K562 (cell line): ENCODE data around the gene PTRH2. TPM values are rescaled to one million over a fixed set of nuclear protein-coding genes. Genes with fewer than 3 reads are reported as not detected.
"Not testable (repeated sequence)": the region's sequence is repeated elsewhere in the genome, so short reads cannot be mapped to it uniquely, and the experiment has no call there.

Source experiments
- ATAC-seq: fragments of 200-7000 bp; cut with Tn5 transposase; 3 replicates; pipeline ENCODE4 v1.9.1; 2020; ENCODE audit warnings: moderate library complexity
- BruUV-seq: library from RNA; stranded (reverse); fragments of 400-500 nt; replicated peaks from 2 replicates; lab custom pipeline; 2021; lab: Mats Ljungman, UMichigan
- CTCF ChIA-PET: fragments of 300-600 bp; formaldehyde crosslinking; extraction: SDS; loops from one replicate; lab custom pipeline; 2021; ENCODE audit warnings: low intra/inter-chr PET ratio; lab: Yijun Ruan, JAX
- POLR2A ChIA-PET: fragments of 300-600, 350-650 bp; sonication (Branson Sonifier 250); formaldehyde crosslinking; extraction: SDS; loops from one replicate; lab custom pipeline; 2021; ENCODE audit warnings: antibody characterized with exemption, inconsistent platforms; lab: Yijun Ruan, JAX
- DNase-seq, 4 experiments: peaks; one replicate each; pipeline versions ENCODE4 v3.0.0 to v3.0.0-alpha.2; 2011 to 2018; ENCODE audit warnings: low spot score in 3 of 4, mixed read lengths in 3 of 4; ENCODE audit errors: extremely low read depth in 1 of 4
- FAIRE-seq: peaks from 2 replicates; lab custom pipeline; 2011; peaks lifted over from hg19 to GRCh38; lab: Jason Lieb, UNC
- H2AFZ ChIP-seq: 2 replicates; pipeline ENCODE4 v1.6.0; 2011; ENCODE audit warnings: low read depth, low read length, control low read depth, inconsistent platforms
- H3K27ac ChIP-seq: fragments of 200-600 bp; 3 replicates; pipeline ENCODE4 v1.8.0; 2011; ENCODE audit warnings: low read depth, mild to moderate bottlenecking, control low read depth, inconsistent platforms, low read length, moderate library complexity, mixed read lengths; ENCODE audit errors: extremely low read depth
- H3K27me3 ChIP-seq, 2 experiments: fragments of 300-600 bp in 1 of 2; 2 replicates in 1 of 2; 3 replicates in 1 of 2; pipeline versions ENCODE4 v1.6.0 to v1.8.0; 2011; ENCODE audit warnings: inconsistent platforms in 2 of 2, low read length in 2 of 2, mild to moderate bottlenecking in 1 of 2, mixed read lengths in 1 of 2, moderate library complexity in 1 of 2; ENCODE audit not compliant: control insufficient read depth in 2 of 2, insufficient read depth in 2 of 2
- H3K36me3 ChIP-seq: fragments of 300-600 bp; 3 replicates; pipeline ENCODE4 v1.8.0; 2011; ENCODE audit warnings: mild to moderate bottlenecking, low read length, inconsistent platforms; ENCODE audit not compliant: control insufficient read depth, insufficient read depth
- H3K4me1 ChIP-seq, 2 experiments: fragments of 200-600 bp in 1 of 2; replicated peaks in 1 of 2; 2 replicates in 1 of 2; 3 replicates in 1 of 2; pipeline versions ENCODE4 v1.5.1 to v1.8.0; 2011; ENCODE audit warnings: inconsistent platforms in 2 of 2, low read length in 2 of 2, mild to moderate bottlenecking in 1 of 2, mixed read lengths in 1 of 2, moderate library complexity in 1 of 2; ENCODE audit not compliant: control insufficient read depth in 2 of 2, insufficient read depth in 2 of 2
- H3K4me2 ChIP-seq: 2 replicates; pipeline ENCODE4 v1.6.1; 2011; ENCODE audit warnings: low read length, control low read depth, inconsistent platforms, mixed read lengths; ENCODE audit not compliant: insufficient read depth
- H3K4me3 ChIP-seq: fragments of 200-600 bp; sonication (generic), shearing (Covaris generic); 2 replicates; pipeline ENCODE4 v1.5.1; 2016; ENCODE audit warnings: control low read depth, inconsistent platforms
- H3K79me2 ChIP-seq: fragments of 200-600 bp; 3 replicates; pipeline ENCODE4 v1.8.0; 2011; ENCODE audit warnings: low read length, inconsistent platforms; ENCODE audit not compliant: control insufficient read depth, insufficient read depth
- H3K9ac ChIP-seq, 2 experiments: 2 replicates each; pipeline versions ENCODE4 v1.6.0 to v1.6.1; 2011; ENCODE audit warnings: low read depth in 2 of 2, low read length in 2 of 2, control low read depth in 1 of 2, inconsistent platforms in 1 of 2, mild to moderate bottlenecking in 1 of 2, mixed read lengths in 1 of 2; ENCODE audit not compliant: insufficient read depth in 1 of 2
- H3K9me1 ChIP-seq: one replicate; pipeline ENCODE4 v1.6.0; 2011; ENCODE audit warnings: inconsistent platforms, mild to moderate bottlenecking, low read length, moderate library complexity; ENCODE audit not compliant: control insufficient read depth, insufficient read depth
- H3K9me3 ChIP-seq: replicated peaks from 2 replicates; pipeline ENCODE4 v1.5.1; 2011; ENCODE audit warnings: low read depth, low read length, inconsistent platforms; ENCODE audit not compliant: control insufficient read depth, insufficient read depth
- H4K20me1 ChIP-seq: replicated peaks from 2 replicates; pipeline ENCODE4 v1.6.1; 2011; ENCODE audit warnings: low read length, inconsistent platforms, mixed read lengths; ENCODE audit not compliant: control insufficient read depth, insufficient read depth
- ARHGAP35 ChIP-seq: fragments of 450-650 bp; IDR thresholded peaks from 2 replicates; pipeline ENCODE4 v1.6.1; 2018; ENCODE audit not compliant: partially characterized antibody
- CC2D1A ChIP-seq: fragments of 450-650 bp; IDR thresholded peaks from 2 replicates; pipeline ENCODE4 v1.6.1; 2017; ENCODE audit warnings: mild to moderate bottlenecking
- MAZ ChIP-seq, 2 experiments: fragments of 450-650 bp in 1 of 2; sonication (generic) in 1 of 2; formaldehyde crosslinking; IDR thresholded peaks in 1 of 2; conservative IDR thresholded peaks in 1 of 2; 2 replicates each; pipeline versions ENCODE4 v1.4.0 to v1.5.0; 2020; ENCODE audit warnings: mild to moderate bottlenecking in 1 of 2, missing genetic modification reagents in 1 of 2
- MLLT1 ChIP-seq, 2 experiments: fragments of 450-650 bp; IDR thresholded peaks; 2 replicates each; pipeline ENCODE4 v1.6.1; 2016
- PYGO2 ChIP-seq: fragments of 450-650 bp; IDR thresholded peaks from 2 replicates; pipeline ENCODE4 v1.6.1; 2016; ENCODE audit warnings: mild to moderate bottlenecking, missing genetic modification characterization, moderate library complexity, missing compliant biosample characterization
- STAT5B ChIP-seq: fragments of 250-450 bp; sonication (Bioruptor Pico); IDR thresholded peaks from 2 replicates; pipeline ENCODE4 v1.8.0; 2021; ENCODE audit warnings: mild to moderate bottlenecking, inconsistent platforms
- ZNF277 ChIP-seq: fragments of 250-450 bp; sonication (Bioruptor Pico); IDR thresholded peaks from 2 replicates; pipeline ENCODE4 v1.8.0; 2022; ENCODE audit warnings: inconsistent platforms, mild to moderate bottlenecking, moderate library complexity, borderline replicate concordance
- WGBS: fragments of 100-300 bp; shearing (Covaris generic); methylation state at CpG from one replicate; pipeline ENCODE4 v1.1.6; 2016; ENCODE audit warnings: low coverage, mixed read lengths; ENCODE audit not compliant: insufficient coverage; ENCODE audit errors: missing lambda C conversion rate; 5-methylcytosine and 5-hydroxymethylcytosine counted together
- in situ Hi-C: fragments of 300-500 bp; cut with MboI; formaldehyde crosslinking; loops from 4 replicates; pipeline ENCODE4 v1.15.0; 2018; ENCODE audit warnings: inconsistent platforms, mixed read lengths
- intact Hi-C: fragments of 100-400 bp; cut with micrococcal nuclease; formaldehyde crosslinking; loops from 2 replicates; pipeline ENCODE4 v1.14.2; 2022
- polyA plus RNA-seq, 8 experiments: library from polyadenylated mRNA; depleted of rRNA in 4 of 8; stranded (reverse) in 5 of 8; unstranded in 3 of 8; fragments of >200 nt; fragmentation: Nextera tagmentation in 2 of 8; fragmentation: Illumina TruSeq in 1 of 8; extraction: Ambion mirVana in 2 of 8; extraction: Trizol in 1 of 8; gene quantifications; 2 replicates each; pipeline versions ENCODE4 v1.2.1 to v1.2.3, GENCODE V29; 2011 to 2014; ENCODE audit warnings: inconsistent platforms in 1 of 8, missing spikeins in 1 of 8
- total RNA-seq, 7 experiments: library from RNA; depleted of rRNA in 6 of 7; stranded (reverse); fragments of >200 nt in 6 of 7; fragmentation: Illumina TruSeq in 2 of 7; extraction: Trizol in 2 of 7; gene quantifications; 2 replicates each; pipeline versions ENCODE4 v1.2.1 to v1.2.3, GENCODE V29; 2011 to 2021; ENCODE audit warnings: low replicate concordance in 1 of 7

The PTRH2 gene
- total and polyA plus RNA-seq, 9 of the 15 experiments (the other 6 are each of a cell fraction or from before 2014, with no cell fraction given) = 53.1 to 210 (median 126) TPM

DNA sequence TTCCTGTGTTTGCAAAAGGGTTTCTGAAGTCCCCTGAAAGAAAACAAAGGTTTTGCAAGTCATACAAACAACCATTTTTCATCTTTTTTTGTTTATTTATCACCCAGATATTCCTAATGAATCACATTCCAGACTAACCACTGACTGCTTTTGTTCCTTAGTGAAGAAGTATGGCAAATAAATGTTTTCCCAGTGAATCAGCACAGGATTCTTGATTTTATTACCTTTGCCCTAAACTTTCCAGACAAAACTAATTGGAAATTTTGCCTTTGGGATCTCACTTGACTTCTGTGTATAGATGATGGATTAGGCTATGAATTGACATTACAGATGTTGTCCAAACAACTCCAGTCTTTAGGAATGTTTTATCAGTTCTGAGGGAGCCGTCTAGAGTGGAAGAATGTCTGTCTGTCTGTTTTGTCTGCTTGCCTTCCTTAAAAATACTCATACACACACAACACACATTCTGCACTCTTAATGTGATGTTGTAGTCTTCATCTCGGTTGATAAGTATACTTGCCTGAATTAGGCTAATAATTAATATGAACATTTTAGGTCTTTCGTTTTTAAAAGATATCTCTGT is 49.1 kb upstream of the PTRH2 start (continued):
- TF ChIP-seq ARHGAP35 (no peak), MAZ (CRISPR knock-in tag; conservative IDR thresholded peaks at IDR 0.05 in 1 of 2, IDR thresholded peaks at IDR 0.05 in 1 of 2) (no peak), PYGO2 (tag) (no peak), ZNF277 (CRISPR knock-in tag) (no peak), STAT5B (no peak)

- H2AFZ ChIP-seq, FAIRE-seq, H3K9me1 ChIP-seq, H3K27me3 ChIP-seq, H3K4me3 ChIP-seq, H3K9me3 ChIP-seq, H4K20me1 ChIP-seq, H3K4me2 ChIP-seq, intact Hi-C loops, H3K9ac ChIP-seq, ATAC-seq, H3K79me2 ChIP-seq, BruUV-seq, DNase-seq, H3K4me1 ChIP-seq: not testable (repeated sequence)
- WGBS = 94% methylated on average over 11 of the region's 12 CpGs
- H3K36me3 ChIP-seq = peaks cover 27% of the 10 kb centered on the region
- peak overlapping the region; percentile 63; the same call in 1 of the 3 replicates for H3K27ac ChIP-seq
- ChIA-PET POLR2A (interaction anchor here (0.9 to 5.4 kb wide), 4 partner anchors 13 to 90 kb away, joined by 3 to 87 read pairs (median 8); no protein-coding TSS in a partner anchor), CTCF (interaction anchor here (0.6 to 3.5 kb wide), 5 partner anchors 84 to 104 kb away, joined by 3 to 54 read pairs (median 8); no protein-coding TSS in a partner anchor)
- in situ Hi-C loops = loop anchor here (5.0 kb wide), 1 partner anchor 92 kb away; no protein-coding TSS in a partner anchor
- TF ChIP-seq MLLT1 (IDR thresholded peaks at IDR 0.05) (0 out of 4 replicates have a peak, but pooled peaks of 1 of the 2 experiments have one; percentile 26), CC2D1A (peak; percentile 30; the same call in 1 of the 2 replicates)
Observed at GRCh38 chr17:59755069-59755468, 47.8 kb upstream of the PTRH2 start.
